ENCODE results near the gene PRRC2B. TPM values are rescaled to one million over a fixed set of nuclear protein-coding genes. Genes with fewer than 3 reads are reported as not detected.
A peak's percentile ranks its signal among the peaks of the same experiment; 100 is the strongest.

PRRC2B gene
- total RNA-seq, 2 experiments from 2014 or later: 157 to 171 TPM

- Mint-ChIP-seq H3K27ac (no peak overlapping the region), H3K36me3 (ENCODE audit: low read depth) (peaks cover 4% of the 10 kb centered on the region), H3K9me3 (no peaks in the 10 kb centered on the region), H3K4me1 (ENCODE audit: low read depth) (peaks cover 92% of the 10 kb centered on the region), H3K4me3 (no peak overlapping the region), H3K27me3 (ENCODE audit: low read depth) (no peaks in the 10 kb centered on the region)
- intact Hi-C loops (cut with micrococcal nuclease): no loop called here
- CTCF ChIA-PET: interaction anchor here (0.6 to 2.0 kb wide), 2 partner anchors 57 to 75 kb away, joined by 4 to 6 read pairs; no protein-coding TSS in a partner anchor
- no peak for DNase-seq
Measured at GRCh38 chr9:131403493-131403773, 9.5 kb downstream of the PRRC2B start.

GRCh38 chr9:131404581-131404980 is 10.7 kb downstream of the PRRC2B start:
- CTCF ChIA-PET: interaction anchor here (1.1 to 2.0 kb wide), 3 partner anchors 44 to 74 kb away, joined by 3 to 6 read pairs (median 5); no protein-coding TSS in a partner anchor
- H3K27ac Mint-ChIP-seq: peak overlapping the region; percentile 20
- DNase-seq: no peak
- no peaks in the 10 kb centered on the region for H3K27me3 Mint-ChIP-seq (ENCODE audit: low read depth)
- H3K4me1 Mint-ChIP-seq (ENCODE audit: low read depth): peaks cover 93% of the 10 kb centered on the region
- peak overlapping the region; percentile 10 for H3K4me3 Mint-ChIP-seq
- intact Hi-C loops (cut with micrococcal nuclease): no loop called here
- H3K36me3 Mint-ChIP-seq (ENCODE audit: low read depth): peaks cover 4% of the 10 kb centered on the region
- no peaks in the 10 kb centered on the region for H3K9me3 Mint-ChIP-seq

DNA sequence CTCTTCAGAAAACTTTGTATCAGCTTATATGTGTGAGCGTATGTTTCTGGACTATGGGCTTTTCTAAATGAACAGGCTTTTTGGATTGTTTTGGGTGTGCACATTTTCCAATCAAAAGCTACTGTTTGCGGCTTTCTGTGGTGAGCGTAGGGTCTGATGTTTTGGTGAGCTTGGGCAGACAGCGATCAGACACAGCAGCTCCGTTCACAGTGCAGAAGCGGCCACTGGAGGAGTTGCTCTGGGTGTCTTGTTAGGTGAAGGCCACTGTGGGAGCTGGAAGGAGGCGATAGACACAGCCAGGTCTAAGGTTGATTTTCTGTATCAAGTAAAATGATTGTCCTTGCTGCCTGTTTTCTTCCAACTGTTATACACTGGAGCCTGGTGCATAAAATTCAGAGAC is 11.1 kb downstream of the PRRC2B start:
- no peaks in the 10 kb centered on the region for H3K27me3 Mint-ChIP-seq (ENCODE audit: low read depth)
- CTCF ChIA-PET: interaction anchor here (1.1 to 2.0 kb wide), 3 partner anchors 44 to 73 kb away, joined by 3 to 6 read pairs (median 5); no protein-coding TSS in a partner anchor
- DNase-seq: no peak
- H3K27ac Mint-ChIP-seq: peak overlapping the region; percentile 20
- H3K4me3 Mint-ChIP-seq: peak overlapping the region; percentile 10
- H3K9me3 Mint-ChIP-seq: no peaks in the 10 kb centered on the region
- H3K36me3 Mint-ChIP-seq (ENCODE audit: low read depth): peaks cover 4% of the 10 kb centered on the region
- peaks cover 93% of the 10 kb centered on the region for H3K4me1 Mint-ChIP-seq (ENCODE audit: low read depth)
- intact Hi-C loops (cut with micrococcal nuclease): loop anchor here (5.0 kb wide), 1 partner anchor 33 kb away; no protein-coding TSS in a partner anchor

DNA sequence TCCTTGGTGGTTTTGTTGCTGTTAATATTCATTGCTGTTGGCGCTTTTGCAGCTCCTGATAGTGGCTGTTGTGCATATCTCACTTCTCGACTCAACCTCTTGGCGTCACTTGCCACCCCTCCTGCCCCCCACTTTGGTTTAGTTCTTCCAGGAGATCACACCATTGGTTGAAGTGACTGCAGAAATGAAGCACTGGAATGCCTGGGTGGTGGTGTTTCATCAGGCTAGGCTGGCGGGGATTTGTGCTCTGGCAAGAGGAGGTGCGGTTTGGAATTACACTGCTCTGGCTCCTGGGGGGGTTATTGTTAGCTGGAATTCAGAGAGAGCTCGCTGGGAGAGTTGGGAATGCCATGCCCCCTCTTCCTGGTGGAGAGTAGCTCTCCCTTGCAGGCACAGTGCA is 11.5 kb downstream of the PRRC2B start:
- CTCF ChIA-PET: interaction anchor here (1.1 to 1.5 kb wide), 3 partner anchors 9 to 47 kb away, joined by 3 to 6 read pairs (median 5); no protein-coding TSS in a partner anchor
- H3K4me1 Mint-ChIP-seq (ENCODE audit: low read depth): peaks cover 94% of the 10 kb centered on the region
- H3K27me3 Mint-ChIP-seq (ENCODE audit: low read depth): no peaks in the 10 kb centered on the region
- peaks cover 7% of the 10 kb centered on the region for H3K36me3 Mint-ChIP-seq (ENCODE audit: low read depth)
- H3K27ac Mint-ChIP-seq: peak overlapping the region; percentile 15
- intact Hi-C loops (cut with micrococcal nuclease): loop anchor here (5.0 kb wide), 1 partner anchor 33 kb away; no protein-coding TSS in a partner anchor
- no peaks in the 10 kb centered on the region for H3K9me3 Mint-ChIP-seq
- DNase-seq: no peak
- H3K4me3 Mint-ChIP-seq: peak overlapping the region; percentile 28

- peak; percentile 30 for DNase-seq
- Mint-ChIP-seq H3K36me3 (ENCODE audit: low read depth) (peaks cover 3% of the 10 kb centered on the region), H3K9me3 (no peaks in the 10 kb centered on the region), H3K4me1 (ENCODE audit: low read depth) (peaks cover 93% of the 10 kb centered on the region), H3K27me3 (ENCODE audit: low read depth) (no peaks in the 10 kb centered on the region), H3K27ac (peak overlapping the region; percentile 75), H3K4me3 (peak overlapping the region; percentile 56)
- CTCF ChIA-PET: interaction anchor here (0.9 to 1.5 kb wide), 2 partner anchors 10 to 55 kb away, joined by 4 to 6 read pairs; no protein-coding TSS in a partner anchor
- intact Hi-C loops (cut with micrococcal nuclease): loop anchor here (1.0 to 5.0 kb wide), 2 partner anchors 8 to 34 kb away; no protein-coding TSS in a partner anchor
Measured at GRCh38 chr9:131405858-131406537, 12.1 kb downstream of the PRRC2B start.

GRCh38 chr9:131406563-131407436 is 12.9 kb downstream of the PRRC2B start:
- Mint-ChIP-seq H3K4me1 (ENCODE audit: low read depth) (peaks cover 90% of the 10 kb centered on the region), H3K4me3 (peak overlapping the region; percentile 56), H3K9me3 (no peaks in the 10 kb centered on the region), H3K27me3 (ENCODE audit: low read depth) (no peaks in the 10 kb centered on the region), H3K36me3 (ENCODE audit: low read depth) (peaks cover 5% of the 10 kb centered on the region), H3K27ac (peak overlapping the region; percentile 75)
- intact Hi-C loops (cut with micrococcal nuclease): loop anchor here (1.0 to 5.0 kb wide), 2 partner anchors 8 to 34 kb away; no protein-coding TSS in a partner anchor
- DNase-seq: no peak
- CTCF ChIA-PET: interaction anchor here (0.7 to 1.9 kb wide), 6 partner anchors 9 to 94 kb away, joined by 3 to 6 read pairs (median 4); no protein-coding TSS in a partner anchor

- CTCF ChIA-PET: interaction anchor here (0.7 to 1.9 kb wide), 3 partner anchors 10 to 93 kb away, joined by 3 to 6 read pairs (median 3); no protein-coding TSS in a partner anchor
- Mint-ChIP-seq H3K27me3 (ENCODE audit: low read depth) (no peaks in the 10 kb centered on the region), H3K4me3 (peak overlapping the region; percentile 56), H3K9me3 (no peaks in the 10 kb centered on the region), H3K4me1 (ENCODE audit: low read depth) (peaks cover 87% of the 10 kb centered on the region), H3K36me3 (ENCODE audit: low read depth) (peaks cover 5% of the 10 kb centered on the region), H3K27ac (peak overlapping the region; percentile 75)
- intact Hi-C loops (cut with micrococcal nuclease): loop anchor here (5.0 kb wide), 1 partner anchor 35 kb away; no protein-coding TSS in a partner anchor
- peak; percentile 65 for DNase-seq
Measured at GRCh38 chr9:131407717-131408195, 13.9 kb downstream of the PRRC2B start.

GRCh38 chr9:131409458-131409992 is 15.6 kb downstream of the PRRC2B start:
- Mint-ChIP-seq H3K27ac (peak overlapping the region; percentile 59), H3K4me3 (no peak overlapping the region), H3K36me3 (ENCODE audit: low read depth) (peaks cover 13% of the 10 kb centered on the region), H3K9me3 (no peaks in the 10 kb centered on the region), H3K27me3 (ENCODE audit: low read depth) (no peaks in the 10 kb centered on the region), H3K4me1 (ENCODE audit: low read depth) (peaks cover 84% of the 10 kb centered on the region)
- no peak for DNase-seq
- CTCF ChIA-PET: no interaction called here
- intact Hi-C loops (cut with micrococcal nuclease): loop anchor here (5.0 kb wide), 1 partner anchor 37 kb away; no protein-coding TSS in a partner anchor

- no peaks in the 10 kb centered on the region for H3K9me3 Mint-ChIP-seq
- peak overlapping the region; percentile 7 for H3K4me3 Mint-ChIP-seq
- H3K4me1 Mint-ChIP-seq (ENCODE audit: low read depth): peaks cover 83% of the 10 kb centered on the region
- no peaks in the 10 kb centered on the region for H3K27me3 Mint-ChIP-seq (ENCODE audit: low read depth)
- intact Hi-C loops (cut with micrococcal nuclease): loop anchor here (2.0 kb wide), 2 partner anchors 15 to 59 kb away; partner anchors contain the start of gene PRRC2B
- DNase-seq: peak; percentile 64
- peak overlapping the region; percentile 59 for H3K27ac Mint-ChIP-seq
- CTCF ChIA-PET: no interaction called here
- H3K36me3 Mint-ChIP-seq (ENCODE audit: low read depth): peaks cover 17% of the 10 kb centered on the region
Measured at GRCh38 chr9:131410044-131410491, 16.2 kb downstream of the PRRC2B start.

GRCh38 chr9:131411719-131412681 is 18.1 kb downstream of the PRRC2B start:
- peaks cover 82% of the 10 kb centered on the region for H3K4me1 Mint-ChIP-seq (ENCODE audit: low read depth)
- H3K27me3 Mint-ChIP-seq (ENCODE audit: low read depth): no peaks in the 10 kb centered on the region
- H3K36me3 Mint-ChIP-seq (ENCODE audit: low read depth): peaks cover 19% of the 10 kb centered on the region
- CTCF ChIA-PET: interaction anchor here (0.6 to 1.6 kb wide), 3 partner anchors 62 to 88 kb away, joined by 3 to 12 read pairs (median 4); no protein-coding TSS in a partner anchor
- no peak overlapping the region for H3K4me3 Mint-ChIP-seq
- DNase-seq: no peak
- intact Hi-C loops (cut with micrococcal nuclease): loop anchor here (2.0 kb wide), 2 partner anchors 17 to 61 kb away; partner anchors contain the start of gene PRRC2B
- H3K27ac Mint-ChIP-seq: no peak overlapping the region
- no peaks in the 10 kb centered on the region for H3K9me3 Mint-ChIP-seq

DNA sequence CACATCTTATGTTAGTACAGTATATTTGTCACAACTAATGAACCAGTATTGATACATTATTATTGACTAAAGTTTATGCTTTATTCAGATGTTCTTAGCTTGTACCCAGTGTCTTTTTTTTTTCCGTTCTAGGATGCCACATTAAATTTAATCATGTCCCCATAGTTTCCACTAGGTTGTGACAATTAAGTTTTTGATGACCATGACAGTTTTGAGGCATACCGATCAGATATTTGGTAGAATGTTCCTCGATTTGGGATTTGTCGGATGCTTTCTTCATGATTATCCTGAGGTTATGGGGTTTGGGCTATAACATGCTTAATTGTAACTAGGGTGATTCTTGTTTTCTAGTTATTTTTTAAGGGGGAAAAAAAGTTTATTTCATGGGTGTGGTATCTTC is 22.6 kb downstream of the PRRC2B start:
- Mint-ChIP-seq H3K27me3 (ENCODE audit: low read depth) (no peaks in the 10 kb centered on the region), H3K4me1 (ENCODE audit: low read depth) (peaks cover 86% of the 10 kb centered on the region), H3K36me3 (ENCODE audit: low read depth) (peaks cover 20% of the 10 kb centered on the region), H3K4me3 (no peak overlapping the region), H3K27ac (peak overlapping the region; percentile 22), H3K9me3 (no peaks in the 10 kb centered on the region)
- intact Hi-C loops (cut with micrococcal nuclease): no loop called here
- CTCF ChIA-PET: no interaction called here
- no peak for DNase-seq

Data from activated naive CD4-positive, alpha-beta T cell treated with anti-CD3 and anti-CD28 coated beads for 36 hours (primary cell).